Lower leg skin (tissue), 4 donors: ENCODE measurements around the gene DGCR2. TPM values are rescaled to one million over a fixed set of nuclear protein-coding genes. Genes with fewer than 3 reads are reported as not detected.

Source experiments
- DNase-seq, 2 donors: peaks; one replicate each; pipeline ENCODE4 v3.0.0-alpha.2; 2019; ENCODE audit warnings: low spot score in 2 of 2
- H3K4me3 ChIP-seq: fragments of 200-600 bp; sonication (generic); 2 replicates; pipeline ENCODE4 v1.5.1; 2017; ENCODE audit warnings: mild to moderate bottlenecking, low read depth; ENCODE audit not compliant: poor library complexity, severe bottlenecking
- POLR2A ChIP-seq, 2 donors: fragments of 450-650 bp; IDR thresholded peaks; one replicate each; pipeline ENCODE4 v1.6.1; 2016 to 2017; ENCODE audit warnings: antibody characterized with exemption in 2 of 2, mild to moderate bottlenecking in 1 of 2, moderate library complexity in 1 of 2
- WGBS, 2 donors: methylation state at CpG; one replicate each; pipeline ENCODE4 v1.1.5; 2018; 5-methylcytosine and 5-hydroxymethylcytosine counted together
- intact Hi-C: fragments of 100-400 bp; cut with DNase I; formaldehyde crosslinking; loops from one replicate; pipeline ENCODE4 v1.15.0; 2023; ENCODE audit warnings: low total_unique reads
- total RNA-seq, 4 donors: library from RNA; depleted of rRNA; stranded (reverse); fragments of >200 nt; gene quantifications; one replicate each; pipeline ENCODE4 v1.1.0, GENCODE V29; 2016
- TF ChIP-seq, protein P1 (sequence below), 3 donors: fragments of 450-650 bp; IDR thresholded peaks; one replicate each; pipeline ENCODE4 v1.5.1; 2016; ENCODE audit warnings: antibody characterized with exemption in 3 of 3, mild to moderate bottlenecking in 3 of 3, moderate library complexity in 2 of 3

DGCR2 gene
- total RNA-seq, 4 donors from 2014 or later = 88.7 to 142 (median 141) TPM

DNA sequence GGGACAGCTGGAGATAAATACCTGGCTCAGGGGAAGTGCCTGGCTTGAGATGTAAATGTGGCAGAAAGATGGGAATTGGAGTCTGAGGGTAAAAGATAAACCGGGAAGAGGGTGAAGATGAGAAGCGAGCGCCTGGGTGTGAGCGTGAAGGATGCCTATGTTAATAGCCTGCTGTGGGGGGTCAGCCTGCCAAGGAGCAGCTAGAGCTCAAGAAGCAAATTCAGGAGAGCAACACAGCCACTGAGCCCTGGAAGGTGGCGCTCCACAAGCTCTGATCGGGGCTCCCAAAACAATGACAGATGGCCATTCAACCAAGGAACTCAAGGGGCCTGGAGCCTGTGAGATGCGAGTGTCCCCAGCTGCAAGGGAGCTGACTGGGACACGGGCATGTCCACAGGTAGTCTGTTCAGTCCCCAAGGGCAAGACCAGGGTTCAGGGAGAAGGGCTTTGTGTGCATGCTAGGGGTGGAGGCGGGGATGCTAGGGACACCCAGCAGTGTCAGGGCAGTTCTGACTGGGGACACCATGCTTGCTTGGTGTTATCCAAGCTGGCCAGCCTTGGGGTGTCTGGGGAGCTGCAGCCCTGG is 25.1 kb upstream of the DGCR2 start:
- DNase-seq = no peak
- intact Hi-C loops = no loop called here
- 53 to 60% methylated on average over 9 of the region's 9 CpGs for WGBS, 2 donors
- TF ChIP-seq, protein P1, sequence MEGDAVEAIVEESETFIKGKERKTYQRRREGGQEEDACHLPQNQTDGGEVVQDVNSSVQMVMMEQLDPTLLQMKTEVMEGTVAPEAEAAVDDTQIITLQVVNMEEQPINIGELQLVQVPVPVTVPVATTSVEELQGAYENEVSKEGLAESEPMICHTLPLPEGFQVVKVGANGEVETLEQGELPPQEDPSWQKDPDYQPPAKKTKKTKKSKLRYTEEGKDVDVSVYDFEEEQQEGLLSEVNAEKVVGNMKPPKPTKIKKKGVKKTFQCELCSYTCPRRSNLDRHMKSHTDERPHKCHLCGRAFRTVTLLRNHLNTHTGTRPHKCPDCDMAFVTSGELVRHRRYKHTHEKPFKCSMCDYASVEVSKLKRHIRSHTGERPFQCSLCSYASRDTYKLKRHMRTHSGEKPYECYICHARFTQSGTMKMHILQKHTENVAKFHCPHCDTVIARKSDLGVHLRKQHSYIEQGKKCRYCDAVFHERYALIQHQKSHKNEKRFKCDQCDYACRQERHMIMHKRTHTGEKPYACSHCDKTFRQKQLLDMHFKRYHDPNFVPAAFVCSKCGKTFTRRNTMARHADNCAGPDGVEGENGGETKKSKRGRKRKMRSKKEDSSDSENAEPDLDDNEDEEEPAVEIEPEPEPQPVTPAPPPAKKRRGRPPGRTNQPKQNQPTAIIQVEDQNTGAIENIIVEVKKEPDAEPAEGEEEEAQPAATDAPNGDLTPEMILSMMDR (IDR thresholded peaks at IDR 0.05) = no peak
- no peak for TF ChIP-seq POLR2A (IDR thresholded peaks at IDR 0.05)
- no peak overlapping the region for H3K4me3 ChIP-seq

DNA sequence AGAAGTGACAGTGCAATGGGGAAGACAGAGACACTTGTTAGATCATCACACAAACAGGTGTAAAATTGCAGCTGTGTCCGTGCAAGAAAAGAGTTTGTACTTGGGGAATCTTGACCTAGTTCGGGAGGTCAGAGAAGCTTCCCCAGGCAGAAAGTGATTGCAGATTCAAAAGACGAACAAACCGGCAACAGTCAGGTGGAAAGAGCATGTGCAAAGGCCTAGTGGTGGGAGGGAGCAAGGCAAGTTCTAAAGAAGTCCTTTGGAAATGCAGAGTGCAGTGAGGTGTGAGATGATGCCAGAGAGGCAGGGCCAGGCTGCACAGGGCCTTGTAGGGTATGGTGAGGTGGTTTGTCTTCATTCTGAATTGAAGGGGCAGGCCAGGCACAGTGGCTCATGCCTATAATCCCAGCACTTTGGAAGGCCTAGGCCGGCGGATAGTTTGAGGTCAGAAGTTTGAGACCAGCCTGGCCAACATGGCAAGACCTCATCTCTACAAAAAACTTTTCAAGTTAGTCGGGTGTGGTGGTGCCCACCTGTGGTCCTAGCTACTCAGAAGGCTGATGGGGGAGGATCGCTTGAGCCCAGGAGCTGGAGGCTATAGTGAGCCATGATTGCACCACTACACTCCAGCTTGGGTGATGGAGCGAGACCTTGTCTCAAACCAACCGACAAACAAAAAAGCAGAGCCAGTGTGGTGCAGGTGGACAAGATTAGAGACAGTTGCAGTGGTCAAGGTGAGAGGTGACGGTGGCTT is 24.2 kb upstream of the DGCR2 start:
- WGBS, 2 donors = 61 to 87% methylated on average over 11 of the region's 11 CpGs
- TF ChIP-seq POLR2A (IDR thresholded peaks at IDR 0.05) = no peak
- TF ChIP-seq, protein P1 (IDR thresholded peaks at IDR 0.05) = no peak

DNA sequence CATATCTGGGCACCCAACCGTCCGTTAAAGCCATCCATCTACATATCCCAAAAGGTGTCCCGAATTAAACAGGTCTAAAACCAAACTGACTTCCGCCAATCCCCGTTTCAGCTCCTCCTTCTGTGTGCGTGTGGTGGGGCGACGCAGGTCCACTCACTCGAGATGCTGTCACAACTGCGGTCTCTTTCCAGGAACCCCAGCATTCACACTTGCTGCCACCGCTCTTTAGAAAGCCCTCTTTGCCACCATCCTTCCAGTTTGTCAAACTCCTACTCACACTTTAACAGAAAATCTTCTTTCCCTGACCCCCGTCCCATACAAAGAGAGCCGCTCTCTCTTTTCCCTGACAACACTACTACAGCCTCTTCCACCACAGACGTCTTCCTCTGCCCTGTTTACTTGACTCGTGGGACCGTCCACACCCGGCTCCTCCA is 21.8 kb upstream of the DGCR2 start:
- WGBS, 2 donors = 5 to 8% methylated on average over 17 of the region's 17 CpGs
- intact Hi-C loops = no loop called here
- TF ChIP-seq, protein P1 (IDR thresholded peaks at IDR 0.05) = no peak
- TF ChIP-seq POLR2A (IDR thresholded peaks at IDR 0.05) = no peak
- DNase-seq = no peak
- H3K4me3 ChIP-seq = peak overlapping the region; percentile 87

More for the DNA sequence above, 24.2 kb upstream of the DGCR2 start:
- no peak for DNase-seq
- intact Hi-C loops = no loop called here
- H3K4me3 ChIP-seq = no peak overlapping the region

DNA sequence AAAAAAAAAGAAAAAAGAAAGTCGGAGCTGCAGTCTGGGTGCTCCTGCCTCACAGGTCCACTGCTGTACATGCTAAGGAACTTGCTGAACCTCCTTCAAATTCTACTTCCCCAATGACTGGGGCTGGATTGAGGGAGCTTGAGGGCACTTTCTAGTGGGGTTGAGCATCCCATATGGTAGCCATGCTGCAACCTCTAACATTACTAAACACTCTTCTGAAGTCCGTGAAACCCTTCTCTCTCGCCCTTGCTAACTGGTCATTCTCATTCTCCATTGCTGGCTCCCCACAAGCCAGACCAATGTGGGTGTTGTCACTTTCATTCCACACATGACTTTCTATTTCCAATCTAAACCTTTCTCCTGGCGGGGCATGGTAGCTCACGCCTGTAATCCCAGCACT is 21.0 kb upstream of the DGCR2 start:
- H3K4me3 ChIP-seq = no peak overlapping the region
- intact Hi-C loops = no loop called here
- no peak for TF ChIP-seq POLR2A (IDR thresholded peaks at IDR 0.05)
- TF ChIP-seq, protein P1 (IDR thresholded peaks at IDR 0.05) = no peak
- no peak for DNase-seq
- 79 to 86% methylated on average over 5 of the region's 5 CpGs for WGBS, 2 donors

DNA sequence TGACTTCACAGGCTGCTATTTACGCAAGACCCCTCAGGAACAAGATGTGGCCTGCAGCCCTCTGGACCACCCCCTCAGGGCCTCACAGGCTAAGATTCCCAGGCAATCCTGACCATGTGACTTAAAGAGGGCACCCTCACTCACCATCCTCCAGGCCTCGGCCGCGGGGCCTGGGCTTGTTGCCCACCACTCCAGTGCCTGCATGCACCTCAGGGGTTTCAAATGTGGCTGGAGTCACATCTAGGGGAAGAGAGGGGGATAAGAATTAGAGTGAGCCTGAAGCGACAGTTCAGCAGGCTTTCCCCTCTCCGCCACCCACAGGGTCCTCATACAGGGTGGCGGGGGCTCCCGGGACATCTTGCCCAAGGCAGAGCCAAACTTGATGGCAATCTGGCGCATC is 20.2 kb upstream of the DGCR2 start:
- intact Hi-C loops = no loop called here
- TF ChIP-seq, protein P1 (IDR thresholded peaks at IDR 0.05) = no peak
- TF ChIP-seq POLR2A (IDR thresholded peaks at IDR 0.05) = no peak
- WGBS, 2 donors = 96 to 97% methylated on average over 9 of the region's 9 CpGs
- H3K4me3 ChIP-seq = no peak overlapping the region
- no peak for DNase-seq
